Measurements from ENCODE around the gene LETM1.

LETM1 gene

DNA sequence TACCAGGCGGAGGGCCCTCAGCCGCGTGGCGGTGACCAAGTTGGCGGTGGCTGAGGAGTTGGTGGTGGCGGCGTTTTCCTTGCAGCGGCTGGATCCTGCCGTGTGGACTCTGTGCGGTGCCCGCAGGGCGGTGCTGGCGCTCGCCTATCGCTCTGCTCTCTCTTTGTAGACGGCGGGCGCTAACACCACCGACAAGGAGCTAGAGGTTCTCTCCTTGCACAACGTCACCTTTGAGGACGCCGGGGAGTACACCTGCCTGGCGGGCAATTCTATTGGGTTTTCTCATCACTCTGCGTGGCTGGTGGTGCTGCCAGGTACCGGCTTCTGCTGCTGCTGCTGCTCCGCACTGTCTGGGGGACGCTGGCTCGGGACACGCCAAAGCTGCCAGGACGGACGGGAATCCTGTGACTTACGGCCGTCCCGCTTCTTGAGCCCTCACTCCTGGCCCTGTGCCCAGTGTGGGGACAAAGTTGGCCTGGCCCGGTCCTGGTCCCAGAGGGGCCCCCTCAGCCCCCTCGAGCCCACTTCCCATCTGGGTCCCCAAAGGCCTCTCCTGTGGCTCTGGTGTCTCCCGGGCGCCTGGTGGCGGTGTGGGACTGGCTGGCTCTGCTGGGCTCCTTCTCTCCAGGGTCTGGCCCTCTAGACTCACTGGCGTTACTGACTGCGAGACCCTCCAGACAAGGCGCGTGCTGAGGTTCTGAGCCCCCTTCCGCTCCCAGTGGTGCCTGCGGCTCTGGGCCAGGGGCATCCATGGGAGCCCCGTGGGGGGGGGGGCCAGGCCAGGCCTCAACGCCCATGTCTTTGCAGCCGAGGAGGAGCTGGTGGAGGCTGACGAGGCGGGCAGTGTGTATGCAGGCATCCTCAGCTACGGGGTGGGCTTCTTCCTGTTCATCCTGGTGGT lies 52.2 kb downstream of the LETM1 start:
- TF ChIP-seq FOXP2 (optimal IDR thresholded peaks at IDR 0.05; ENCODE audit: borderline replicate concordance, extremely low read depth, extremely low read length, insufficient read depth) (no peak), TAF1 (IDR thresholded peaks at IDR 0.05; ENCODE audit: borderline replicate concordance, insufficient read depth, low read length) (no peak)

DNA sequence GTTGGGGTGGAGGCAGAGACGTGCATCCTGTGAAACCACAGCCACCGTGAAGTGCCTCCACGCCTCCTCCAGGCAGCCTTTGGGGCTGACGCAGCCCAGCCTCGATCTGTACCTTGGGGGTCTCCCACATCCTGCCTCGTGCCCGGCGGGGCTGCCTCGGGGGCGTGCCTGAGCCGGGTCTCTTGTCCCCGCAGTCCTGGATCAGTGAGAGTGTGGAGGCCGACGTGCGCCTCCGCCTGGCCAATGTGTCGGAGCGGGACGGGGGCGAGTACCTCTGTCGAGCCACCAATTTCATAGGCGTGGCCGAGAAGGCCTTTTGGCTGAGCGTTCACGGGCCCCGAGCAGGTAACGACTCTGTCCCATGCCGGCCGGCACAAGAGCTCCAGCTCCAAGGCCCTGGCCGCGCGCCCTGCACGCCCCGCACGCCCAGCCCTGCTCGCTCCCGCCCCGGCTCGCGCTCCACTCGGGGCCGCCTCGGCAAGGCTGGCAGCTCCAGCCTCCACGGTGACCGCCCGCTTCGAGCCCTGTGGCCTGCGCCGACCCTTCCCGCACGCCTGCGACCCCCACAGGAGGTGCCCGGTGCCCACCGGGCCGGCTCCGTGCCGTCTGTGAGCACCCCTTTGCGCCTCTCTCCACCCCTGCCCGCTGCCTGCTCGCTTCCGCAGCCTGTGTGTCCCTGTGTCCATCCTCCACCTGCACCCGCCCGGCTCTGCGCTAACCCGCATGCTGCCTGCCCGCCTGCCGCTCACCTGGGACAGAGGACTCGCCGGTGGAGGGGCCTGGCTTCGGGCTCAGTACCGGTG lies 53.0 kb downstream of the LETM1 start:
- TF ChIP-seq POLR2AphosphoS5 (IDR thresholded peaks at IDR 0.05; ENCODE audit: low read depth, low read length) (no peak), FOXP2 (optimal IDR thresholded peaks at IDR 0.05; ENCODE audit: borderline replicate concordance, extremely low read depth, extremely low read length, insufficient read depth) (no peak), SIN3A (IDR thresholded peaks at IDR 0.05; ENCODE audit: borderline replicate concordance, insufficient read depth, low read length) (no peak), TAF1 (IDR thresholded peaks at IDR 0.05; ENCODE audit: borderline replicate concordance, insufficient read depth, low read length) (no peak)
- TF ChIP-seq, protein P1, sequence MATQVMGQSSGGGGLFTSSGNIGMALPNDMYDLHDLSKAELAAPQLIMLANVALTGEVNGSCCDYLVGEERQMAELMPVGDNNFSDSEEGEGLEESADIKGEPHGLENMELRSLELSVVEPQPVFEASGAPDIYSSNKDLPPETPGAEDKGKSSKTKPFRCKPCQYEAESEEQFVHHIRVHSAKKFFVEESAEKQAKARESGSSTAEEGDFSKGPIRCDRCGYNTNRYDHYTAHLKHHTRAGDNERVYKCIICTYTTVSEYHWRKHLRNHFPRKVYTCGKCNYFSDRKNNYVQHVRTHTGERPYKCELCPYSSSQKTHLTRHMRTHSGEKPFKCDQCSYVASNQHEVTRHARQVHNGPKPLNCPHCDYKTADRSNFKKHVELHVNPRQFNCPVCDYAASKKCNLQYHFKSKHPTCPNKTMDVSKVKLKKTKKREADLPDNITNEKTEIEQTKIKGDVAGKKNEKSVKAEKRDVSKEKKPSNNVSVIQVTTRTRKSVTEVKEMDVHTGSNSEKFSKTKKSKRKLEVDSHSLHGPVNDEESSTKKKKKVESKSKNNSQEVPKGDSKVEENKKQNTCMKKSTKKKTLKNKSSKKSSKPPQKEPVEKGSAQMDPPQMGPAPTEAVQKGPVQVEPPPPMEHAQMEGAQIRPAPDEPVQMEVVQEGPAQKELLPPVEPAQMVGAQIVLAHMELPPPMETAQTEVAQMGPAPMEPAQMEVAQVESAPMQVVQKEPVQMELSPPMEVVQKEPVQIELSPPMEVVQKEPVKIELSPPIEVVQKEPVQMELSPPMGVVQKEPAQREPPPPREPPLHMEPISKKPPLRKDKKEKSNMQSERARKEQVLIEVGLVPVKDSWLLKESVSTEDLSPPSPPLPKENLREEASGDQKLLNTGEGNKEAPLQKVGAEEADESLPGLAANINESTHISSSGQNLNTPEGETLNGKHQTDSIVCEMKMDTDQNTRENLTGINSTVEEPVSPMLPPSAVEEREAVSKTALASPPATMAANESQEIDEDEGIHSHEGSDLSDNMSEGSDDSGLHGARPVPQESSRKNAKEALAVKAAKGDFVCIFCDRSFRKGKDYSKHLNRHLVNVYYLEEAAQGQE (IDR thresholded peaks at IDR 0.05; ENCODE audit: insufficient read depth in 1 of 2, low read depth in 2 of 2, low read length in 2 of 2) = no peak

DNA sequence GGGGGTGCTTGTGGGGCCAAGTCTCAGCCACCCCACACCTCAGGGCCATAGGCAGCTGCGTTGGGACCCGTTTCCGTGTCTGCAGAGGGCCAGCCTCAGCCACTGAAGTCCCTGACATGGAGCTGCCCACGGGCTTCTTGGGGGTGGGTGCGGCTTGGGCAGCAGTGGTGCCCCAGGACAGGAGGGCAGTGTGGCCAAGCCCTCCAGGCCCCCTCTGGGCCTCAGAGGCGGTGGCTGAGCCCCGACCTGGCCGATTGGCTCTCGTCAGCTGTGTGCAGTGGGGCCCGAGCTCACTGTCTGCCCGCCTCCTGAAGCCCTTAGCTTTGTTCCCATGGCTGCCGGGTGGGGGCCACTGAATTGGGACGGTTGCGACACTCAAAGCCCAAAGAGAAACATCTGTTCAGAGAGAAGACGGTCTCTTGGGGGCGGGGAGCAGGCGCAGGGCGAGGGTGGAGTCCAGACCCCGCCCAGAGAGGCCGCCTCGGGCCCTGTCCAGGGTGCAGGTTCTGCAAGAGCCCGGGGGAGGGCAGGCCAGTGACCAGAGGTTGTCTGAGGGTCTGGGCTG lies 53.7 kb downstream of the LETM1 start:
- TF ChIP-seq FOXP2 (optimal IDR thresholded peaks at IDR 0.05; ENCODE audit: borderline replicate concordance, extremely low read depth, extremely low read length, insufficient read depth) (no peak), POLR2AphosphoS5 (IDR thresholded peaks at IDR 0.05; ENCODE audit: low read depth, low read length) (no peak)
- TF ChIP-seq, protein P1 (IDR thresholded peaks at IDR 0.05; ENCODE audit: insufficient read depth in 1 of 2, low read depth in 2 of 2, low read length in 2 of 2) = no peak

DNA sequence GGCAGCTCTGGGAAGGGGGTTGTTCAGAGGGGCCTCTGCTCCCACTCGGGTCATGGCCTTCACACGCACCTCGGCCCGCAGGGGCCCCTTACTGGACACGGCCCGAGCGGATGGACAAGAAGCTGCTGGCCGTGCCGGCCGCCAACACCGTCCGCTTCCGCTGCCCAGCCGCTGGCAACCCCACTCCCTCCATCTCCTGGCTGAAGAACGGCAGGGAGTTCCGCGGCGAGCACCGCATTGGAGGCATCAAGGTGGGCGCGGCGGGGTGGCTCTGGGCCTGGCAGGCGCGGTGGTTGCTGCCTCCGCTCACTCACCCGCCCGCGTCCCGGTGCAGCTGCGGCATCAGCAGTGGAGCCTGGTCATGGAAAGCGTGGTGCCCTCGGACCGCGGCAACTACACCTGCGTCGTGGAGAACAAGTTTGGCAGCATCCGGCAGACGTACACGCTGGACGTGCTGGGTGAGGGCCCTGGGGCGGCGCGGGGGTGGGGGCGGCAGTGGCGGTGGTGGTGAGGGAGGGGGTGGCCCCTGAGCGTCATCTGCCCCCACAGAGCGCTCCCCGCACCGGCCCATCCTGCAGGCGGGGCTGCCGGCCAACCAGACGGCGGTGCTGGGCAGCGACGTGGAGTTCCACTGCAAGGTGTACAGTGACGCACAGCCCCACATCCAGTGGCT lies 54.5 kb downstream of the LETM1 start:
- TF ChIP-seq, protein P1 (IDR thresholded peaks at IDR 0.05; ENCODE audit: insufficient read depth in 1 of 2, low read depth in 2 of 2, low read length in 2 of 2) = no peak
- TF ChIP-seq FOXP2 (optimal IDR thresholded peaks at IDR 0.05; ENCODE audit: borderline replicate concordance, extremely low read depth, extremely low read length, insufficient read depth) (no peak), TAF1 (IDR thresholded peaks at IDR 0.05; ENCODE audit: borderline replicate concordance, insufficient read depth, low read length) (no peak), POLR2AphosphoS5 (IDR thresholded peaks at IDR 0.05; ENCODE audit: low read depth, low read length) (no peak), SIN3A (IDR thresholded peaks at IDR 0.05; ENCODE audit: borderline replicate concordance, insufficient read depth, low read length) (no peak)

DNA sequence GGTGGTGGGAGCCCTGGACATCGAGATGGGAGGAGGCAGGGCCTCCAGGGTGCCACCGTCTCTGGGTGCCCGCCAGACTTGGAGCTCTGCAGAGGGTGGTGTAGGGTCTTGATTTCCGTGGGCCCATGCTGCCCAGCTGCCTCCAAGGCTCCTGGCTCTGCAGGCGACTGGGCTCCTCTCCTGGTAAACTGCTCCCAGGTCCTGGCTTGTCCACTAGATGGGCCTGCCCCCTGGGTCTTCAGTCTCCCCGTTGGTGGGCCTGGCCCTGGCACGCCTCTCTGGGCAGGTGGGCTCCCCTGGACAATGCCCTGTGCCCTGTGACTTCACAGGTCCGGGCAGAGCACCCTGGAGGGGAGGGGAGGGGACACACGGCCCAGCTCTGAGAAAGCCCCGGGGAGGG lies 55.2 kb downstream of the LETM1 start:
- TF ChIP-seq FOXP2 (optimal IDR thresholded peaks at IDR 0.05; ENCODE audit: borderline replicate concordance, extremely low read depth, extremely low read length, insufficient read depth) (no peak), POLR2AphosphoS5 (IDR thresholded peaks at IDR 0.05; ENCODE audit: low read depth, low read length) (no peak), TAF1 (IDR thresholded peaks at IDR 0.05; ENCODE audit: borderline replicate concordance, insufficient read depth, low read length) (no peak), SIN3A (IDR thresholded peaks at IDR 0.05; ENCODE audit: borderline replicate concordance, insufficient read depth, low read length) (no peak)
- TF ChIP-seq, protein P1 (IDR thresholded peaks at IDR 0.05; ENCODE audit: insufficient read depth in 1 of 2, low read depth in 2 of 2, low read length in 2 of 2) = no peak

All from PFSK-1 (cell line).